D721Med (cell line): ENCODE data around the gene EFHD1.

Experiments used
- DNase-seq: peaks from one replicate; pipeline ENCODE4 v3.0.0; 2011; ENCODE audit warnings: low spot score; ENCODE audit not compliant: insufficient read length
- FAIRE-seq: peaks from 2 replicates; lab custom pipeline; 2011; peaks lifted over from hg19 to GRCh38; lab: Jason Lieb, UNC
- CTCF ChIP-seq: IDR thresholded peaks from 2 replicates; pipeline ENCODE4 v1.5.1; 2012; ENCODE audit warnings: mild to moderate bottlenecking, control low read depth; ENCODE audit not compliant: insufficient read depth; ENCODE audit errors: missing control alignments

EFHD1 gene

GRCh38 chr2:232649033-232649432 is 15.6 kb downstream of the EFHD1 start:
- FAIRE-seq (no peak), DNase-seq (no peak)
- TF ChIP-seq CTCF, result no peak

GRCh38 chr2:232652505-232652851 is 19.1 kb downstream of the EFHD1 start:
- DNase-seq (no peak), FAIRE-seq (no peak)
- no peak for TF ChIP-seq CTCF

- TF ChIP-seq CTCF, result no peak
- FAIRE-seq (no peak), DNase-seq (no peak)
These were observed 20.0 kb downstream of the EFHD1 start for GRCh38 chr2:232653441-232653840.

GRCh38 chr2:232655392-232655791 is 22.0 kb downstream of the EFHD1 start:
- TF ChIP-seq CTCF, result no peak
- FAIRE-seq (no peak), DNase-seq (no peak)

- TF ChIP-seq CTCF, result peak; percentile 18
- FAIRE-seq, result no peak
- DNase-seq, result no peak
These were observed 24.9 kb downstream of the EFHD1 start for GRCh38 chr2:232658217-232658785.

- TF ChIP-seq CTCF, result no peak
- FAIRE-seq (no peak), DNase-seq (no peak)
These were observed 26.0 kb downstream of the EFHD1 start for GRCh38 chr2:232659359-232659758.

- FAIRE-seq (no peak), DNase-seq (no peak)
- TF ChIP-seq CTCF, result no peak
These were observed 29.3 kb downstream of the EFHD1 start for GRCh38 chr2:232662486-232663260.
